ENCODE data around the gene LRRC75A.

DNA sequence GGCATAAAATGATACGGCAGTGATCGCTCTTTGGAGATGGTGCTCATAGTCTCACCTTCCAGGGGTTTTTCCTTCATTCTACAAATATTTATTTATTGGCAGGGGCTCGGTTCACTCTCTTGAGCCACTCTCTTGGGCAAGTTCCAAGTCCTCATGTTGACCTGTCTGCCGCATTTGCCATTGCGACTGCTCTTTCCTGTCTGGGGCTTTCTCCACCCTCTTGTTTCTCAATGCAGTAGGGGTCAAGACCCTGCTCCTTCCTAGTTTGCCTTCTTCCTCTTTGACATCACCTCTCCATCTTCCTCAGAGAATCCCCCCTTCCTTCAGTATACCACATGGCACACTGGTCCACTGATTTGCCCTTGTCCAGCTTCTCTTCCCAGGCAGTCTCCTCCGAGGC, 21.9 kb upstream of the LRRC75A start:
- TF ChIP-seq CTCF (IDR thresholded peaks at IDR 0.05) (no peak), EP300 (IDR thresholded peaks at IDR 0.05) (no peak), POLR2A (IDR thresholded peaks at IDR 0.05) (no peak), POLR2AphosphoS5 (IDR thresholded peaks at IDR 0.05) (no peak)
